Keratinocyte (primary cell): ENCODE results near the gene TXNRD1. TPM values are rescaled to one million over a fixed set of nuclear protein-coding genes. Genes with fewer than 3 reads are reported as not detected.

Source experiments
- DNase-seq: peaks from one replicate; pipeline ENCODE4 v3.0.0-alpha.2; 2011; ENCODE audit warnings: low read depth, missing footprints, low spot score
- FAIRE-seq: peaks from 2 replicates; lab custom pipeline; 2011; peaks lifted over from hg19 to GRCh38; lab: Jason Lieb, UNC
- H2AFZ ChIP-seq: 2 replicates; pipeline ENCODE4 v1.6.0; 2012; ENCODE audit warnings: low read length, control low read depth, inconsistent platforms; ENCODE audit not compliant: control insufficient read depth
- H3K27ac ChIP-seq: 2 replicates; pipeline ENCODE4 v1.5.1; 2011; ENCODE audit warnings: low read length; ENCODE audit not compliant: control insufficient read depth, insufficient read depth
- H3K27me3 ChIP-seq: 3 replicates; pipeline ENCODE4 v1.6.0; 2011; ENCODE audit warnings: low read length; ENCODE audit not compliant: control insufficient read depth, insufficient read depth; ENCODE audit errors: extremely low read depth
- H3K36me3 ChIP-seq, 2 experiments: 2 replicates in 1 of 2; 3 replicates in 1 of 2; pipeline ENCODE4 v1.5.1; 2011; ENCODE audit warnings: low read length in 2 of 2, mild to moderate bottlenecking in 1 of 2; ENCODE audit not compliant: control insufficient read depth in 2 of 2, insufficient read depth in 2 of 2; ENCODE audit errors: extremely low read depth in 1 of 2
- H3K4me1 ChIP-seq: 3 replicates; pipeline ENCODE4 v1.5.1; 2011; ENCODE audit warnings: low read length; ENCODE audit not compliant: control insufficient read depth, insufficient read depth; ENCODE audit errors: extremely low read depth
- H3K4me2 ChIP-seq: 3 replicates; pipeline ENCODE4 v1.6.0; 2011; ENCODE audit warnings: low read depth, low read length; ENCODE audit not compliant: control insufficient read depth, insufficient read depth; ENCODE audit errors: extremely low read depth
- H3K4me3 ChIP-seq, 3 experiments: fragments of 200-600 bp in 1 of 3; sonication (generic) in 1 of 3; 2 replicates in 2 of 3; 3 replicates in 1 of 3; pipeline ENCODE4 v1.5.1; 2011 to 2016; ENCODE audit warnings: low read length in 3 of 3, mild to moderate bottlenecking in 3 of 3, control low read depth in 2 of 3, inconsistent platforms in 1 of 3, low read depth in 1 of 3, mixed read lengths in 1 of 3, mixed run types in 1 of 3, moderate library complexity in 1 of 3; ENCODE audit not compliant: control insufficient read depth in 2 of 3, insufficient read depth in 2 of 3; ENCODE audit errors: extremely low read depth in 1 of 3
- H3K79me2 ChIP-seq: 2 replicates; pipeline ENCODE4 v1.6.0; 2012; ENCODE audit warnings: low read length; ENCODE audit not compliant: control insufficient read depth, insufficient read depth
- H3K9ac ChIP-seq: 3 replicates; pipeline ENCODE4 v1.6.0; 2011; ENCODE audit warnings: low read length; ENCODE audit not compliant: control insufficient read depth, insufficient read depth; ENCODE audit errors: extremely low read depth
- H3K9me1 ChIP-seq: 3 replicates; pipeline ENCODE4 v1.6.0; 2011; ENCODE audit warnings: low read length; ENCODE audit not compliant: control insufficient read depth, insufficient read depth; ENCODE audit errors: extremely low read depth
- H3K9me3 ChIP-seq: 2 replicates; pipeline ENCODE4 v1.5.1; 2012; ENCODE audit warnings: low read depth, low read length; ENCODE audit not compliant: control insufficient read depth
- H4K20me1 ChIP-seq: 3 replicates; pipeline ENCODE4 v1.6.0; 2011; ENCODE audit warnings: low read length; ENCODE audit not compliant: control insufficient read depth, insufficient read depth; ENCODE audit errors: extremely low read depth
- CTCF ChIP-seq, 3 experiments: IDR thresholded peaks in 1 of 3; conservative IDR thresholded peaks in 1 of 3; optimal IDR thresholded peaks in 1 of 3; 2 replicates in 2 of 3; 3 replicates in 1 of 3; pipeline versions ENCODE3 to v1.5.1; 2011; ENCODE audit warnings: low read length in 3 of 3, mild to moderate bottlenecking in 3 of 3, moderate library complexity in 2 of 3, control low read depth in 1 of 3, inconsistent platforms in 1 of 3; ENCODE audit not compliant: insufficient read depth in 2 of 3; ENCODE audit errors: extremely low read depth in 1 of 3
- EZH2 ChIP-seq: IDR thresholded peaks from one replicate; pipeline ENCODE4 v1.6.1; 2012; ENCODE audit warnings: inconsistent platforms, mild to moderate bottlenecking, low read length, moderate library complexity
- dilution Hi-C: fragments of 300-500 bp; cut with MboI; formaldehyde crosslinking; loops from one replicate; pipeline ENCODE4 v1.7.0; 2020; ENCODE audit warnings: low sequenced_read_pairs; ENCODE audit not compliant: extremely low pct_ligation_motif_present
- polyA plus RNA-seq, 5 experiments: library from polyadenylated mRNA; depleted of rRNA in 3 of 5; stranded (reverse) in 3 of 5; stranded (forward) in 1 of 5; unstranded in 1 of 5; fragments of >200 nt; gene quantifications; 1 replicate in 1 of 5; 2 replicates in 3 of 5; 3 replicates in 1 of 5; pipeline versions ENCODE4 v1.2.1 to v1.2.3, GENCODE V29; 2011 to 2012; ENCODE audit warnings: missing spikeins in 2 of 5, low read depth in 1 of 5, low replicate concordance in 1 of 5

The TXNRD1 gene
- polyA plus RNA-seq, 1 donor (not counting 4 experiments of a cell fraction or from before 2014, with no cell fraction given): 88.9 TPM

- DNase-seq: no peak
These were observed 158.5 kb downstream of the TXNRD1 start for GRCh38 chr12:104374071-104374470.

GRCh38 chr12:104374806-104375205 is 159.2 kb downstream of the TXNRD1 start:
- H2AFZ ChIP-seq: no peak overlapping the region
- no peak overlapping the region for H3K9ac ChIP-seq
- no peak overlapping the region for H3K4me3 ChIP-seq
- H3K4me1 ChIP-seq: peaks cover 20% of the 10 kb centered on the region
- TF ChIP-seq CTCF (optimal IDR thresholded peaks at IDR 0.05 in 1 of 3, IDR thresholded peaks at IDR 0.05 in 1 of 3, conservative IDR thresholded peaks at IDR 0.05 in 1 of 3; ENCODE audit: extremely low read depth in 1 of 3, insufficient read depth in 2 of 3, low read length in 3 of 3) (no peak), EZH2 (no peak)
- no peak overlapping the region for H3K4me2 ChIP-seq
- no peaks in the 10 kb centered on the region for H3K79me2 ChIP-seq
- no peak for DNase-seq
- no peaks in the 10 kb centered on the region for H3K36me3 ChIP-seq
- dilution Hi-C loops: no loop called here
- H4K20me1 ChIP-seq: no peaks in the 10 kb centered on the region
- FAIRE-seq: no peak
- H3K27me3 ChIP-seq: no peaks in the 10 kb centered on the region
- peaks cover under 1% of the 10 kb centered on the region for H3K9me3 ChIP-seq
- H3K27ac ChIP-seq: no peak overlapping the region
- no peaks in the 10 kb centered on the region for H3K9me1 ChIP-seq

More at GRCh38 chr12:104374071-104374470, 158.5 kb downstream of the TXNRD1 start:
- Histone ChIP-seq H3K27ac (no peak overlapping the region), H3K4me3 (no peak overlapping the region), H3K27me3 (no peaks in the 10 kb centered on the region), H3K9me1 (no peaks in the 10 kb centered on the region), H2AFZ (no peak overlapping the region), H3K79me2 (no peaks in the 10 kb centered on the region), H3K4me2 (no peak overlapping the region), H4K20me1 (no peaks in the 10 kb centered on the region), H3K4me1 (peaks cover 20% of the 10 kb centered on the region), H3K36me3 (no peaks in the 10 kb centered on the region), H3K9me3 (peaks cover 3% of the 10 kb centered on the region), H3K9ac (no peak overlapping the region)
- no peak for FAIRE-seq
- dilution Hi-C loops: no loop called here
- TF ChIP-seq EZH2 (no peak), CTCF (optimal IDR thresholded peaks at IDR 0.05 in 1 of 3, IDR thresholded peaks at IDR 0.05 in 1 of 3, conservative IDR thresholded peaks at IDR 0.05 in 1 of 3; ENCODE audit: extremely low read depth in 1 of 3, insufficient read depth in 2 of 3, low read length in 3 of 3) (no peak)
